OCI-LY1 (cell line): ENCODE data around the gene NXN.

Source experiments
- EZH2 ChIP-seq: fragments of 200-600 bp; sonication (generic), shearing (Covaris generic); IDR thresholded peaks from 2 replicates; pipeline ENCODE4 v1.8.0; 2017; ENCODE audit warnings: borderline replicate concordance, mixed run types, mild to moderate bottlenecking, antibody characterized with exemption, low read length, moderate library complexity, mixed read lengths
- TF ChIP-seq, protein P1 (sequence below): fragments of 200-600 bp; sonication (generic), shearing (Covaris generic); IDR thresholded peaks from 2 replicates; pipeline ENCODE4 v1.5.1; 2017; ENCODE audit warnings: mild to moderate bottlenecking, antibody characterized with exemption, low read length, moderate library complexity, mixed read lengths

GRCh38 chr17:965311-965989 lies 14.1 kb downstream of the NXN start:
- TF ChIP-seq EZH2, result no peak
- TF ChIP-seq, protein P1, sequence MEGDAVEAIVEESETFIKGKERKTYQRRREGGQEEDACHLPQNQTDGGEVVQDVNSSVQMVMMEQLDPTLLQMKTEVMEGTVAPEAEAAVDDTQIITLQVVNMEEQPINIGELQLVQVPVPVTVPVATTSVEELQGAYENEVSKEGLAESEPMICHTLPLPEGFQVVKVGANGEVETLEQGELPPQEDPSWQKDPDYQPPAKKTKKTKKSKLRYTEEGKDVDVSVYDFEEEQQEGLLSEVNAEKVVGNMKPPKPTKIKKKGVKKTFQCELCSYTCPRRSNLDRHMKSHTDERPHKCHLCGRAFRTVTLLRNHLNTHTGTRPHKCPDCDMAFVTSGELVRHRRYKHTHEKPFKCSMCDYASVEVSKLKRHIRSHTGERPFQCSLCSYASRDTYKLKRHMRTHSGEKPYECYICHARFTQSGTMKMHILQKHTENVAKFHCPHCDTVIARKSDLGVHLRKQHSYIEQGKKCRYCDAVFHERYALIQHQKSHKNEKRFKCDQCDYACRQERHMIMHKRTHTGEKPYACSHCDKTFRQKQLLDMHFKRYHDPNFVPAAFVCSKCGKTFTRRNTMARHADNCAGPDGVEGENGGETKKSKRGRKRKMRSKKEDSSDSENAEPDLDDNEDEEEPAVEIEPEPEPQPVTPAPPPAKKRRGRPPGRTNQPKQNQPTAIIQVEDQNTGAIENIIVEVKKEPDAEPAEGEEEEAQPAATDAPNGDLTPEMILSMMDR, result no peak
